ENCODE results near the gene CASZ1. TPM values are rescaled to one million over a fixed set of nuclear protein-coding genes. Genes with fewer than 3 reads are reported as not detected.

CASZ1 gene
- total RNA-seq, 1 donor from 2014 or later = 4.0 TPM

DNA sequence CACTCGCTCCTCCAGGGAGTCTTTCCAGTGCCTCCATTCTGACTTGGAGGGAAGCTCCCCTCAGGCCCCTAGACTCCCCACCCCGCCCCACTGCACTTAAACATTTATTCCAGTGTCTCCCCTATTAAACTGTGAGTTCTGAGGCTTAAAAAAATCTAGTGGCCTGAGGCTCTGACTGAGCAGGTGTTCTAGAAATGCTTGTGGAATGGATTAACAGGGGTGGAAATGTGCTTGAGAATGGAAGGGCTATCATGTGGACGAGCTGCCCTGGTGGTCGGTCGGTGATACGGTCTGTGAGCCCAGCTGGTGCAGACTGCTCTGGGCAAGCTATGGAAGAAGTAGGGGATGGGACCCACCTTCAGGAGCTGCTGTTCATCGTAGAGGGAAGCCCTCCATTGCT is 191.5 kb downstream of the CASZ1 start:
- H3K27me3 Mint-ChIP-seq (ENCODE audit: low read depth, unreplicated experiment) = no peaks in the 10 kb centered on the region
- Histone ChIP-seq H3K9me3 (ENCODE audit: insufficient read depth, low read depth, low read length) (no peaks in the 10 kb centered on the region), H3K4me1 (ENCODE audit: insufficient read depth, low read length) (peaks cover 1% of the 10 kb centered on the region), H3K27ac (ENCODE audit: low read depth, low read length) (no peak overlapping the region), H3K36me3 (ENCODE audit: insufficient read depth, low read length) (no peaks in the 10 kb centered on the region), H3K4me2 (ENCODE audit: low read length) (no peak overlapping the region), H3K79me2 (ENCODE audit: insufficient read depth, low read length) (no peaks in the 10 kb centered on the region), H3K27me3 (ENCODE audit: insufficient read depth, low read length) (no peaks in the 10 kb centered on the region), H3K9ac (ENCODE audit: low read length) (no peak overlapping the region), H4K20me1 (ENCODE audit: insufficient read depth, low read length) (peaks cover 17% of the 10 kb centered on the region), H3K4me3 (ENCODE audit: insufficient read depth, low read depth, low read length) (no peak overlapping the region), H2AFZ (ENCODE audit: low read depth, low read length) (no peak overlapping the region)
- peaks cover 5% of the 10 kb centered on the region for H3K36me3 Mint-ChIP-seq (ENCODE audit: low read depth, unreplicated experiment)
- TF ChIP-seq, protein P1, sequence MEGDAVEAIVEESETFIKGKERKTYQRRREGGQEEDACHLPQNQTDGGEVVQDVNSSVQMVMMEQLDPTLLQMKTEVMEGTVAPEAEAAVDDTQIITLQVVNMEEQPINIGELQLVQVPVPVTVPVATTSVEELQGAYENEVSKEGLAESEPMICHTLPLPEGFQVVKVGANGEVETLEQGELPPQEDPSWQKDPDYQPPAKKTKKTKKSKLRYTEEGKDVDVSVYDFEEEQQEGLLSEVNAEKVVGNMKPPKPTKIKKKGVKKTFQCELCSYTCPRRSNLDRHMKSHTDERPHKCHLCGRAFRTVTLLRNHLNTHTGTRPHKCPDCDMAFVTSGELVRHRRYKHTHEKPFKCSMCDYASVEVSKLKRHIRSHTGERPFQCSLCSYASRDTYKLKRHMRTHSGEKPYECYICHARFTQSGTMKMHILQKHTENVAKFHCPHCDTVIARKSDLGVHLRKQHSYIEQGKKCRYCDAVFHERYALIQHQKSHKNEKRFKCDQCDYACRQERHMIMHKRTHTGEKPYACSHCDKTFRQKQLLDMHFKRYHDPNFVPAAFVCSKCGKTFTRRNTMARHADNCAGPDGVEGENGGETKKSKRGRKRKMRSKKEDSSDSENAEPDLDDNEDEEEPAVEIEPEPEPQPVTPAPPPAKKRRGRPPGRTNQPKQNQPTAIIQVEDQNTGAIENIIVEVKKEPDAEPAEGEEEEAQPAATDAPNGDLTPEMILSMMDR (IDR thresholded peaks at IDR 0.05; ENCODE audit: insufficient read depth, low read depth, low read length) = no peak
- TF ChIP-seq EZH2 (IDR thresholded peaks at IDR 0.05; ENCODE audit: insufficient read depth, low read length) = no peak
- no peak overlapping the region for H3K4me3 Mint-ChIP-seq (ENCODE audit: unreplicated experiment)
- FAIRE-seq = no peak
- H3K27ac Mint-ChIP-seq (ENCODE audit: unreplicated experiment) = no peak overlapping the region
- peaks cover 3% of the 10 kb centered on the region for H3K9me3 Mint-ChIP-seq (ENCODE audit: unreplicated experiment)
- peaks cover 18% of the 10 kb centered on the region for H3K4me1 Mint-ChIP-seq (ENCODE audit: low read depth, unreplicated experiment)
- no peak for DNase-seq (ENCODE audit: low read depth)

- no peaks in the 10 kb centered on the region for H3K27me3 Mint-ChIP-seq (ENCODE audit: low read depth, unreplicated experiment)
- peaks cover 31% of the 10 kb centered on the region for H3K4me1 Mint-ChIP-seq (ENCODE audit: low read depth, unreplicated experiment)
- TF ChIP-seq, protein P1 (IDR thresholded peaks at IDR 0.05; ENCODE audit: insufficient read depth, low read depth, low read length) = no peak
- no peak for TF ChIP-seq EZH2 (IDR thresholded peaks at IDR 0.05; ENCODE audit: insufficient read depth, low read length)
- Histone ChIP-seq H3K36me3 (ENCODE audit: insufficient read depth, low read length) (no peaks in the 10 kb centered on the region), H3K4me1 (ENCODE audit: insufficient read depth, low read length) (peaks cover 14% of the 10 kb centered on the region), H3K4me3 (ENCODE audit: insufficient read depth, low read depth, low read length) (no peak overlapping the region), H3K27ac (ENCODE audit: low read depth, low read length) (no peak overlapping the region), H3K27me3 (ENCODE audit: insufficient read depth, low read length) (no peaks in the 10 kb centered on the region), H4K20me1 (ENCODE audit: insufficient read depth, low read length) (peaks cover 15% of the 10 kb centered on the region), H2AFZ (ENCODE audit: low read depth, low read length) (no peak overlapping the region), H3K79me2 (ENCODE audit: insufficient read depth, low read length) (no peaks in the 10 kb centered on the region), H3K4me2 (ENCODE audit: low read length) (no peak overlapping the region), H3K9me3 (ENCODE audit: insufficient read depth, low read depth, low read length) (no peaks in the 10 kb centered on the region), H3K9ac (ENCODE audit: low read length) (no peak overlapping the region)
- H3K4me3 Mint-ChIP-seq (ENCODE audit: unreplicated experiment) = no peak overlapping the region
- H3K36me3 Mint-ChIP-seq (ENCODE audit: low read depth, unreplicated experiment) = peaks cover 5% of the 10 kb centered on the region
- FAIRE-seq = no peak
- no peak for DNase-seq (ENCODE audit: low read depth)
- H3K9me3 Mint-ChIP-seq (ENCODE audit: unreplicated experiment) = peaks cover 3% of the 10 kb centered on the region
- no peak overlapping the region for H3K27ac Mint-ChIP-seq (ENCODE audit: unreplicated experiment)
These were observed 193.5 kb downstream of the CASZ1 start for GRCh38 chr1:10602936-10603335.

DNA sequence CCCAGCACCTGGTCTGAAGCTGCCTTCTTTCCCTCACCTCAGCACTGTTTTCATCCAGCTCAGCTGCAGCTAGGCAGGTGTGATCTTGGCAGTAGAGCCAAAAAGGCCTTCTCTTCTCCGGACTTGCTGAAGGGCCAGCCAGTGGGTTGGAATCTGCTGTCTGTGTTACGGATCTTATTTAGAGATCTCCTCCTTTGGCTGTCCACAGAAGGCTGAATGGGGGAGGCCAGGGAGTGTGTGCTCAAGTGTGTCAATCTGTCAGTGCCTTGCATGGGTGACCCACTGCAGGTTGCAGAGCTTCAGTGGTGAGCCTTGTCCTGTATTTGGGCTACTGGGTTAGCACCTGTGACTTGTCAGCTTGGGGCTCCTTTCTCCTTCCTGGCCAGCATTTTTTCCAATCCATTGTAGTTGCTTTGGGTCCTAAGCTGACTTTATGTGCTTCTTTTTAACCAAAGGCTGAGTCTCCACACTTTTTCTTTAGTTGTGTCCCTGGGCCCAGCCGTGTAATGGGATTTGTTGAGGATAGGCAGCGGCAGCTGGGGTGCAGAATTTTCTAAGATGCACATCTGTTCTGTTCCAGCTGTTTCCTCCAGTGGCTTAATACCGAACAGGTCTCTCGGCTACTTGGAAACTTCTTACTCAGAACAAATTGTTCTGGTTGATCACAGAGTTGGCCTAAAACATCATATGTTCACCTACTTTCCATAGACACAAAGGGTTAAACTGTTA is 194.9 kb downstream of the CASZ1 start:
- no peaks in the 10 kb centered on the region for H3K36me3 ChIP-seq (ENCODE audit: insufficient read depth, low read length)
- no peak overlapping the region for H3K9ac ChIP-seq (ENCODE audit: low read length)
- no peaks in the 10 kb centered on the region for H3K27me3 Mint-ChIP-seq (ENCODE audit: low read depth, unreplicated experiment)
- no peaks in the 10 kb centered on the region for H3K27me3 ChIP-seq (ENCODE audit: insufficient read depth, low read length)
- H3K27ac ChIP-seq (ENCODE audit: low read depth, low read length) = no peak overlapping the region
- H3K4me2 ChIP-seq (ENCODE audit: low read length) = no peak overlapping the region
- TF ChIP-seq, protein P1 (IDR thresholded peaks at IDR 0.05; ENCODE audit: insufficient read depth, low read depth, low read length) = no peak
- TF ChIP-seq EZH2 (IDR thresholded peaks at IDR 0.05; ENCODE audit: insufficient read depth, low read length) = no peak
- H3K4me3 ChIP-seq (ENCODE audit: insufficient read depth, low read depth, low read length) = no peak overlapping the region
- peaks cover 3% of the 10 kb centered on the region for H3K9me3 Mint-ChIP-seq (ENCODE audit: unreplicated experiment)
- peaks cover 14% of the 10 kb centered on the region for H3K4me1 ChIP-seq (ENCODE audit: insufficient read depth, low read length)
- FAIRE-seq = no peak
- H3K36me3 Mint-ChIP-seq (ENCODE audit: low read depth, unreplicated experiment) = peaks cover 5% of the 10 kb centered on the region
- no peak for DNase-seq (ENCODE audit: low read depth)
- H3K4me3 Mint-ChIP-seq (ENCODE audit: unreplicated experiment) = no peak overlapping the region
- H4K20me1 ChIP-seq (ENCODE audit: insufficient read depth, low read length) = peaks cover 13% of the 10 kb centered on the region
- no peaks in the 10 kb centered on the region for H3K9me3 ChIP-seq (ENCODE audit: insufficient read depth, low read depth, low read length)
- peak overlapping the region; percentile 62 for H3K27ac Mint-ChIP-seq (ENCODE audit: unreplicated experiment)
- H3K4me1 Mint-ChIP-seq (ENCODE audit: low read depth, unreplicated experiment) = peaks cover 31% of the 10 kb centered on the region
- H3K79me2 ChIP-seq (ENCODE audit: insufficient read depth, low read length) = no peaks in the 10 kb centered on the region
- no peak overlapping the region for H2AFZ ChIP-seq (ENCODE audit: low read depth, low read length)
